Measurements from ENCODE around the gene GLI3. TPM values are rescaled to one million over a fixed set of nuclear protein-coding genes. Genes with fewer than 3 reads are reported as not detected.

Gene GLI3
- total RNA-seq, 4 donors from 2014 or later: 16.5 to 105 (median 22.6) TPM

- Histone ChIP-seq H3K9me3 (no peaks in the 10 kb centered on the region), H3K4me3 (no peak overlapping the region), H3K4me1 (no peaks in the 10 kb centered on the region), H3K27ac (no peak overlapping the region), H3K36me3 (no peaks in the 10 kb centered on the region), H3K27me3 (no peaks in the 10 kb centered on the region)
- intact Hi-C loops (cut with DNase I; ENCODE audit: low total_unique reads): no loop called here
- TF ChIP-seq, protein P1, sequence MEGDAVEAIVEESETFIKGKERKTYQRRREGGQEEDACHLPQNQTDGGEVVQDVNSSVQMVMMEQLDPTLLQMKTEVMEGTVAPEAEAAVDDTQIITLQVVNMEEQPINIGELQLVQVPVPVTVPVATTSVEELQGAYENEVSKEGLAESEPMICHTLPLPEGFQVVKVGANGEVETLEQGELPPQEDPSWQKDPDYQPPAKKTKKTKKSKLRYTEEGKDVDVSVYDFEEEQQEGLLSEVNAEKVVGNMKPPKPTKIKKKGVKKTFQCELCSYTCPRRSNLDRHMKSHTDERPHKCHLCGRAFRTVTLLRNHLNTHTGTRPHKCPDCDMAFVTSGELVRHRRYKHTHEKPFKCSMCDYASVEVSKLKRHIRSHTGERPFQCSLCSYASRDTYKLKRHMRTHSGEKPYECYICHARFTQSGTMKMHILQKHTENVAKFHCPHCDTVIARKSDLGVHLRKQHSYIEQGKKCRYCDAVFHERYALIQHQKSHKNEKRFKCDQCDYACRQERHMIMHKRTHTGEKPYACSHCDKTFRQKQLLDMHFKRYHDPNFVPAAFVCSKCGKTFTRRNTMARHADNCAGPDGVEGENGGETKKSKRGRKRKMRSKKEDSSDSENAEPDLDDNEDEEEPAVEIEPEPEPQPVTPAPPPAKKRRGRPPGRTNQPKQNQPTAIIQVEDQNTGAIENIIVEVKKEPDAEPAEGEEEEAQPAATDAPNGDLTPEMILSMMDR (IDR thresholded peaks at IDR 0.05): no peak
- no peak for TF ChIP-seq POLR2A (IDR thresholded peaks at IDR 0.05)
- DNase-seq: no peak
Observed at GRCh38 chr7:42053834-42054233, 183.2 kb downstream of the GLI3 start.

DNA sequence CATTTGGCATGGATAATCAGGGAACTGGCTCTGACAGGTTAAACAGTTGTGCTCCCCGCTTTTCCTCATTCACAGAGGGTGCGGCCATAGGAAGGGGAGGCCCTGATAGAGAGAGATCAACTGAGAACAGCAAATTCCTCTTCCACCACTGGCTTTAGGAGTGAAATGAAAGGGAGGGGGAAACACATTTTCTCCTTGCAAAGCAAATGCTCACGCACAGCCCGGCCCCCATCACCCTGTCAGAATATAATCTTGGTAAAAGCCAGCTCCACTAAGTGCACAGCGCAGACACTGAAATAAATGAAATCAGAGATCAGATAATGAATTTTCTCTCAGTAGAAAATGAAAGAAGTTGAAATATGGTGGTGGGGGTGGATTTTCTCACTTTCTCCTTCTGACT lies 187.2 kb downstream of the GLI3 start:
- no peak for DNase-seq
- TF ChIP-seq POLR2A (IDR thresholded peaks at IDR 0.05): no peak
- TF ChIP-seq, protein P1 (IDR thresholded peaks at IDR 0.05): no peak
- Histone ChIP-seq H3K4me1 (no peaks in the 10 kb centered on the region), H3K27me3 (no peaks in the 10 kb centered on the region), H3K27ac (no peak overlapping the region), H3K4me3 (no peak overlapping the region), H3K9me3 (no peaks in the 10 kb centered on the region), H3K36me3 (no peaks in the 10 kb centered on the region)
- intact Hi-C loops (cut with DNase I; ENCODE audit: low total_unique reads): no loop called here

DNA sequence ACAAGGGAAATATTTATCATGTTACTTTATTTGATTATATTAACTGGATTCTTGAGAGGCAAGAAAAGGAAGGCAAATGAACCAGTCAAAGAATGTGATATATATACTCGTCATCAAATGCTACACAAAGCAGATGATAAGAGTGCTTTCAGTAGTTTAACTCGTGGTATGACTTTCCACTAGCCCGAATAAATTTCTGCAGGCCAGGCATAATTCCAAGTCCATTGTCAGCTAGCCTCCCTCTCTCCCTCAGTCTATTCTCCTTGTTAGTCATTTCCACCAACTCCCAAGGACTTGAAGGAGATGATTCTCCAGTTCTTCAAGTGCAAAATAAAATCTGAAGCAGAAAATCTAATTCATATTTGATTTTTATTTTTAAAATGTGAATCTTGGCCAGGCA lies 190.5 kb downstream of the GLI3 start:
- intact Hi-C loops (cut with DNase I; ENCODE audit: low total_unique reads): no loop called here
- Histone ChIP-seq H3K9me3 (no peaks in the 10 kb centered on the region), H3K27ac (no peak overlapping the region), H3K36me3 (no peaks in the 10 kb centered on the region), H3K4me3 (no peak overlapping the region), H3K4me1 (no peaks in the 10 kb centered on the region), H3K27me3 (no peaks in the 10 kb centered on the region)
- no peak for DNase-seq
- no peak for TF ChIP-seq POLR2A (IDR thresholded peaks at IDR 0.05)
- TF ChIP-seq, protein P1 (IDR thresholded peaks at IDR 0.05): no peak

GRCh38 chr7:42045961-42046360 lies 191.0 kb downstream of the GLI3 start:
- DNase-seq: no peak
- TF ChIP-seq, protein P1 (IDR thresholded peaks at IDR 0.05): no peak
- TF ChIP-seq POLR2A (IDR thresholded peaks at IDR 0.05): no peak
- Histone ChIP-seq H3K27me3 (no peaks in the 10 kb centered on the region), H3K4me1 (no peaks in the 10 kb centered on the region), H3K4me3 (no peak overlapping the region), H3K27ac (no peak overlapping the region), H3K9me3 (no peaks in the 10 kb centered on the region), H3K36me3 (no peaks in the 10 kb centered on the region)
- intact Hi-C loops (cut with DNase I; ENCODE audit: low total_unique reads): no loop called here

DNA sequence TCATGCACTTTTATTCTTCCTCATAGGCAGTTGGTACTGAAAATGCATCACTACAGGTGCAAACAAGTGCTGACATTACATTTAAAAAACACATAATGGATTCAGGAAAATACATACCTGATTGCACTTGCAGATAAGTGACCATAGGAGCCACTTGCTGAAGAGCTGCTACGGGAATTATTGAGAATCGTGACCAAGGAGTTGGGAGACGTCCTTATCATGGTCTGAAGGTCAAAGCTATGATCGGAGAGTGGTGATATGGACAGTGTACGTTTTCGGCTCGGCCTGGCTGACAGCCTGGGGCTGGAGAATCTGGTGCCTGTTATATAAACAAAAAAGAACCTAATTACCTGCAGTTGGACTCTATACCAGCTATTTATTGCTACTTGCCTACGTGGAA lies 197.1 kb downstream of the GLI3 start:
- Histone ChIP-seq H3K27ac (no peak overlapping the region), H3K36me3 (no peaks in the 10 kb centered on the region), H3K9me3 (no peaks in the 10 kb centered on the region), H3K4me1 (no peaks in the 10 kb centered on the region), H3K27me3 (no peaks in the 10 kb centered on the region), H3K4me3 (no peak overlapping the region)
- no peak for DNase-seq
- intact Hi-C loops (cut with DNase I; ENCODE audit: low total_unique reads): no loop called here
- TF ChIP-seq, protein P1 (IDR thresholded peaks at IDR 0.05): no peak
- TF ChIP-seq POLR2A (IDR thresholded peaks at IDR 0.05): no peak
